ENCODE measurements around the gene CATSPERE.
"Not testable (repeated sequence)": the region's sequence is repeated elsewhere in the genome, so short reads cannot be mapped to it uniquely, and the experiment has no call there.

Gene CATSPERE

GRCh38 chr1:244449936-244450508 is 11.1 kb upstream of the CATSPERE start:
- no peak for DNase-seq

- peak; percentile 69 for DNase-seq
These were observed 10.2 kb upstream of the CATSPERE start for GRCh38 chr1:244450597-244451538.

GRCh38 chr1:244451539-244451950 is 9.5 kb upstream of the CATSPERE start, which contains the start of gene ADSS2:
Gene ADSS2, minus strand, starts transcription at chr1:244451909. Its CDS starts 92 bp downstream, at chr1:244451817.
- no peak for DNase-seq

GRCh38 chr1:244451951-244452795 is 8.9 kb upstream of the CATSPERE start:
- DNase-seq: peak; percentile 99

- no peak for DNase-seq
These were observed 6.7 kb upstream of the CATSPERE start for GRCh38 chr1:244454412-244454811.

GRCh38 chr1:244456586-244456985 is 4.5 kb upstream of the CATSPERE start:
- no peak for DNase-seq

GRCh38 chr1:244458781-244459180 is 2.3 kb upstream of the CATSPERE start:
- DNase-seq: no peak

- peak; percentile 46 for DNase-seq
These were observed 876 bp upstream of the CATSPERE start for GRCh38 chr1:244460197-244460596.

GRCh38 chr1:244466724-244467123 is 5.7 kb downstream of the CATSPERE start:
- no peak for DNase-seq

GRCh38 chr1:244473059-244473605 is 12.1 kb downstream of the CATSPERE start:
- DNase-seq: no peak

GRCh38 chr1:244484971-244485370 is 23.9 kb downstream of the CATSPERE start:
- DNase-seq: not testable (repeated sequence)

- no peak for DNase-seq
These were observed 33.6 kb downstream of the CATSPERE start for GRCh38 chr1:244494653-244495052.

- no peak for DNase-seq
These were observed 35.1 kb downstream of the CATSPERE start for GRCh38 chr1:244496186-244496585.

- no peak for DNase-seq
These were observed 36.7 kb downstream of the CATSPERE start for GRCh38 chr1:244497805-244498204.

GRCh38 chr1:244499484-244499883 is 38.4 kb downstream of the CATSPERE start:
- DNase-seq: not testable (repeated sequence)

- not testable (repeated sequence) for DNase-seq
These were observed 39.4 kb downstream of the CATSPERE start for GRCh38 chr1:244500515-244500914.

GRCh38 chr1:244502630-244503029 is 41.6 kb downstream of the CATSPERE start:
- DNase-seq: no peak

- DNase-seq: no peak
These were observed 52.4 kb downstream of the CATSPERE start for GRCh38 chr1:244513493-244513892.

- DNase-seq: no peak
These were observed 54.6 kb downstream of the CATSPERE start for GRCh38 chr1:244515680-244516079.

GRCh38 chr1:244536316-244536715 is 75.2 kb downstream of the CATSPERE start:
- DNase-seq: no peak

GRCh38 chr1:244545511-244545910 is 84.4 kb downstream of the CATSPERE start:
- no peak for DNase-seq

GRCh38 chr1:244548558-244549115 is 87.6 kb downstream of the CATSPERE start:
- DNase-seq: no peak

All from activated naive CD4-positive, alpha-beta T cell treated with anti-CD3 and anti-CD28 coated beads, Interleukin-2, amount 50 U/mL, for 16 hours (primary cell).